HG02852 (cell line): Measurements from ENCODE around the gene FAM53A.
"Not testable (repeated sequence)": the region's sequence is repeated elsewhere in the genome, so short reads cannot be mapped to it uniquely, and the experiment has no call there.

Source experiments
- ATAC-seq: cut with Tn5 transposase; IDR thresholded peaks from one replicate; pipeline ENCODE4 v1.9.1; 2021; ENCODE audit warnings: mild to moderate bottlenecking, moderate library complexity; ENCODE audit not compliant: unreplicated experiment

The FAM53A gene

GRCh38 chr4:1717129-1718094 lies 33.3 kb upstream of the FAM53A start:
- ATAC-seq, result no peak

DNA sequence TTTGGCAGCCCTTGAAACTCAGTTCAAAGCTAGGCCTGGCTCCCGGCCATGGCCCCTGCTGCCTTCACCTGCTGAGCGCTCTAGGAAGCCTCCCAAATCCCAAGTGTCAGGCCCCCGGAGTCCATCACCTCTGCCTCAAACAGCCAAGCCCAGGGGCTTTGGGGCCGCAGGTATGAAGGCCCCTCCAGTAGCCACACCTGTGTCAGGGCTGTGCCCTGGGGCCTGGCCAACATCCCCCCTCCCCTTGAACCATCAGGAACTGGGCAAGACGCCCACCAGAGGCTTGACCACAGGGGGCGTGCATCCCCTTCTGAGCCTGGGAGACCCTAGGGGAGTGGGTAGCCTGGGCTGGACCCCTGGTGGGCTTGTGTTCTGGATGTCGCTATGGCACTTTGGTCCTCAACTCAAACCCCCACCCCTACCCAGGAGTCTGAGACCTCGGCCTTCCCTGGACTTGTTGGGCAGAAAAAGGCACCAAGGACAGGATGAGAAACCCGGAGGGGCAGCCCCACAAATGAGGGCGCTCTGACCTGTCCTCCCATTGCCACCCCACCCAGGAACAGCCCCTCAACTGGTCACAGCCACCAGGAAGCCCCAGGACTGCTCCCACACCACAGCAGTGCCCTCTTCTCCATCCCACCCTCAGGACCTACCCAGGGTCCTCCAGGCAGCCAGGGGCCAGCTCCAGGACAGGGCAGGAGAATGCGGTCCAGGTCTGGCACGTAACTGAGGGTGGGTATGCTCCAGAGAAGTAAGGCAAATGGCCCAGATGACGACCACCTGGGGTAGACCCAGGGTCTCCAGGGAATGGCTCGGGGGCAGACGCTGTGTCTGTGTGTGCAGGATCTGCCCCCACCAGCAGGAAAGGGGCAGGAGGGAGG lies 32.2 kb upstream of the FAM53A start:
- ATAC-seq, result no peak

- no peak for ATAC-seq
These were observed 31.1 kb upstream of the FAM53A start for GRCh38 chr4:1715002-1715758.

- no peak for ATAC-seq
These were observed 30.3 kb upstream of the FAM53A start for GRCh38 chr4:1714303-1715001.

- peak; percentile 4 for ATAC-seq
These were observed 29.1 kb upstream of the FAM53A start for GRCh38 chr4:1713003-1713851.

DNA sequence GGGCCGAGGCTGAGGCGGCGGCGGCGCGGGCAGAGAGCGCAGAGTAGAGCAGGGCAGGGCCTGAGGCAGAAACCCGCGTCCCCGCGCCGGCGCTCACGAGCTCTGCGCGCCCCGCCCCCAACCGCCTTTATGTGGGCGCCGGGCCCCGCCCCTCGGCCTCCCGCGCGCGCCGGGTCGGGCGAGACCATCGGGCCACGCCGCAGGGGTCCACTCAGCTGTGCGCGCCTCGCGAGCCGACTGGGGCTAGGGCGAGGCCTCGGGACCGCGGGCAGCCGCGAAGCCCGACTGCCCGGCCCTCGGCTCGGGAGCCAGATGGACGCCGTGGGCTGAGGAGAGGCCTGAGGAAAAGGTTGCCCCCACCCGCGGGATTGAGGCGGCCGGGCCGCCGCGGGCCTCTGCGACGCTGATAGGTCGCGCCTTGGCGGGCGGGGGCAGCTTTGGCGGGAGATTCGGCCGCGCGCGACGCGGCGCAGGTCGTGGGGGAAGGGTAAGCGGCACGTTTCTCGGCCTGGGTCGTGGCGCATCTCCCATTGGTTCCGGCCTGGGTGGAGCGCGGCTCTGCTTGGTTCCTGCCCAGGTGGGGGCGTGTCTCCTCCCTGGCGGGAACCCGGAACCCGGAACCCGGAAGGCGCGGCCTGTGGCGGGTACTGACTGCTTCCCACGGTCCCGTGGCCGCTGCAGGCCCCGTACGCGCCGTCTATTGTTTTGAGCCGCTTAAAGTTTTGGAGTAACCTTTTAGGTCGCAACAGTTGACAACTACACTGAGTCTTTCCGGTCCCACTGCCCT lies 28.3 kb upstream of the FAM53A start, which contains the start of gene SLBP:
Gene SLBP (minus strand): TSS at position 104 of the 787 bp plus-strand sequence. CDS start 131 bp downstream, outside the sequence.
- ATAC-seq, result peak; percentile 70

DNA sequence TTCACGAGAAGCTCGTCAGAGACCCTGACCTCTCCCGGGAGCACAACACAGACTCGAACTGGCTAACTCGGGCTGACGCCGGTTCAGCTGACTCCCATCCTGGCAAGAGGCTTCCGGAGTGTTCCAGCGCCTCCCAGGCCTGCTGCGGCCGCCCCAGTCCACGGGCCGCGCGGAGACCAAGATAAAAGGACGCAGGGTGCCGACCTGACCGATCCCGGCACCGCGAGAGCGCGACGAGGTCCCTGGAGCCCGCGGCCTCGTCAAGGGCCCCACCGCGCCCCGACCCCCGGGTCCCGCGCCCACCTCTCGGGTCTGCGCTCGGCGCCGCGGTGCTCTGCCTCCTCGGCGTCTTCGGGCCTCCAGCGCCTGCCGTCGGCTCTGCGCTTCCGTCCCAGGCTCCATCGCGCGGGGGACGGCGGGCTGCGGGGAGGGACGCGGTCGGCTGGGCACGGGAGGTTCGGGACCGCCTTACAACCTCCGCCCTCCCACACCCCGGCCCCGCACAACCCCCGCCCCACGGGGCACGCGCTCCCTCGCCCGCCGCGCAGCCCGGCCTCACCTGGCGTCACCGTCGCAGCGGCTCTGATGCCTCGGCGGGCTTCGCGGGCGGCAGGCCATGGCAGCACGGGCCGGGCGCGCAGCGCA lies 27.6 kb upstream of the FAM53A start:
- ATAC-seq, result peak; percentile 8

GRCh38 chr4:1711055-1711570 lies 27.0 kb upstream of the FAM53A start:
- no peak for ATAC-seq

- no peak for ATAC-seq
These were observed 24.5 kb upstream of the FAM53A start for GRCh38 chr4:1708581-1708980.

DNA sequence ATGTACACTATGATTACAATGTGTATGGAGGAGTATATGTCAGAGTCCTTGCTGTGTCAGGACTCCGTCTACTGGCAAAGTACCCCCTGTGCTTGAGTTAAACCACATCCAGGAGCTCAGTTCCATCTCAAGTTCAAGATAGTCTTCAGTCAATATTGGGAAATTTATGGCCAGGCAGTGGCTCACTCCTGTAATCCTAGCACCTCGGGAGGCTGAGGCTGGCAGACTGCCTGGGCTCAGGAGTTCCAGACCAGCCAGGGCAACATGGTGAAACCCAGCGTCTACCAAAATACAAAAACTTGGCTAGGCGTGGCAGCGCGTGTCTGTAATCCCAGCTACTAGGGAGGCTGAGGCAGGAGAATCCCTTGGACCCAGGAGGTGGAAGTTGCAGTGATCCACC lies 22.2 kb upstream of the FAM53A start:
- ATAC-seq, result no peak

DNA sequence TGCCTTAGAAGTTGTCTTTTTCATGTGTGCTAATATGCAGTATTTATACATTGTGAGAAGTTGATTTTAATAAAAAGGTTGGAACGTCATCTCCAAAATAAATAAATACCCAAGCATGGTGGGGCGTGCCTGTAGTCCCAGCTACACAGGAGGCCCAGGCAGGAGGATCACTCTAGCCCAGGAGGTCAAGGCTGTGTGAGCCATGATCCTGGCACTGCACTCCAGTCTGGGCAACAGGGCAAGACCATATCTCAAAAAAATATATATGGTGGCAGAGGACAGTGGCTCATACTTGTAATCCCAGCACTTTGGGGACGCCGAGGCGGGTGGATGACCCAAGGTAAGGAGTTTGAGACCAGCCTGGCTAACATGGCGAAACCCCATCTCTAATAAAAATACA lies 21.6 kb upstream of the FAM53A start:
- no peak for ATAC-seq

- no peak for ATAC-seq
These were observed 19.8 kb upstream of the FAM53A start for GRCh38 chr4:1703867-1704266.

- ATAC-seq, result not testable (repeated sequence)
These were observed 17.6 kb upstream of the FAM53A start for GRCh38 chr4:1701671-1702070.

DNA sequence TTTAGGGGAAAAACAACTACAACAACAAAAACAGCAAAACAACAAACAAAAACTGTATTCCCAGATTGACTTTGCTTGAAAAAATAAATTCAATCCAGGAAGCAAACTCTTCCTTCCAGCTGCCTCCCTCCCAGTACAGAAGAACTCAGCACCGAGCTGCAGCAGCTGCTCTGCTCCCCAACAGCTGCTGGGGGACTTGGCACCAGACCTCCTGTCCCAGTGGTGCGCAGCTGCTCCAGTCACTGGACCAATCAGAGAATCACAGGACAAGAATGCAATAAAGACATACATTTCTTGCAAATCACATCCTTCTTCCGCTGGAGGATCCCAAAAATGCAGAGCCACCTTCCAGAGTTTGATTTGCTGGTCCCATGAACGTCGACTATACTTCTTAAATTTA lies 11.8 kb upstream of the FAM53A start:
- no peak for ATAC-seq

GRCh38 chr4:1693131-1693896 lies 9.2 kb upstream of the FAM53A start:
- ATAC-seq, result peak; percentile 75

DNA sequence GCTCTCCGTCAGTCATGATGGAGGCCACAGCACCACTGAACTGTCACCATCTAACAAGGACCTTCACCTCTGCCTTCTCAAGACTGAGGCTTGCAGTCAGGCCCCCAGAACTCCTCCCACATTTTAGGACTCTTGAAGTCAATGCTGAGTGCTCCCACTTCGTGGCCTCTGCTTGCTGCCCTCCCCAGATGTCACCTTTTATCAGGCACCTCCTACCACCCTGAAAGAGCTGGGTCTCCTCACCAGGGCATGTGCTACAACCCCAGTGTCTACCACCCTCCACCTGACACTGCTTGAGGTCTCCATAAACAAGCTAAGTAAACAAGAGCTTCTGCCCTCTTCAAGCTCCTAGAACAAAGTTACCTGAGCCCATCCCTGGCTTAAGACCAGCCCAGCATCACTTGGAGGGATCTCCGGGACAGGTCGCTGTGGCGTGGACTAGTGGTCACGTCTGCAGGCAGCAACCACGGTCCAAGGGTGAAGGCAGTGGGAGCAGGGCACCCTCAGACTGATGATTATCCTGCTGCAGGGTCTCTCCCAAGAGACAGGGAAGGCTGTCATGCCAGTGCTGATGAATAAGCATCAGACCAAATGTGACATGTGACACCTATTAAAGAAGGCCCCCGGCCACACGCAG lies 7.7 kb upstream of the FAM53A start:
- ATAC-seq, result no peak

GRCh38 chr4:1690698-1691097 lies 6.6 kb upstream of the FAM53A start:
- no peak for ATAC-seq
